Stimulated activated CD8-positive, alpha-beta memory T cell treated with anti-CD3 and anti-CD28 coated beads, Interleukin-15, amount 100 ng/mL, for 4 hours (primary cell): ENCODE results near the gene C11orf16.
"Not testable (repeated sequence)": the region's sequence is repeated elsewhere in the genome, so short reads cannot be mapped to it uniquely, and the experiment has no call there.

ENCODE experiments used
- DNase-seq, 2 donors: peaks; one replicate each; pipeline ENCODE4 v3.0.0-alpha.2; 2020; ENCODE audit warnings: low read depth in 2 of 2

C11orf16 gene

DNA sequence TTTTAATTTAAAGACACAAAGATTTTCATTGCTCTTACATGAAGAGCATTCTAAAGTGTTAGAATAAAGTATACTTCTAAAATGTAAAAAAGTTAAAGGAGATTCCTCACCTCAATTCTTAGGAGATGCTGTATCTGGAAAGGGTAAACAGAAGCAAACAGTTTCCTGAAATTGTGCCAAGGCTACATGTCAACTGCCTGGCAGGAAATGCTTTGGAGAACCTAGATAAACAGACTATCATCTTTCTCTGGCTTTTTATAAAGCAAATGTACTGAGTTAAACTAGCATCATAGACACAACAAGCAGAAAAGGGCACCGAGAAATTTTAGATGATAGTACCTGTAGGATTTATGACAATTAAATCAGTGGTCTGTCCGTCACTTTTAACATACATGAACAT lies 46.4 kb downstream of the C11orf16 start:
- DNase-seq = no peak

DNA sequence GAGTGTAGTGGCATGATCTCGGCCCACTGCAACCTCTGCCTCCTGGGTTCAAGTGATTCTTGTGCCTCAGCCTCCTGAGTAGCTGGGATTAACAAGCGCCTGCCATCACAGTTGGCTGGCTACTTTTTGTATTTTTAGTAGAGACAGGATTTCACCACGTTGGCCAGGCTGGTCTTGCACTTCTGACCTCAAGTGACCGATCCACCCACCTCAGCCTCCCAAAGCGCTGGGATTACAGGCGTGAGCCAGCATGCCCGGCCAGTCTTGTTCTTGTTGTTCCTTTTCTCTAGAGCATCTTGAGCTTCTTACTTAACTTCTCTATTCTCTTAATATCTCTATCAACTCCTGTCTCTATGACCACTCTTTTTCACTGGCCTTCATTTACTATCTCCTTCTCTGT lies 51.2 kb downstream of the C11orf16 start:
- not testable (repeated sequence) for DNase-seq

GRCh38 chr11:8878771-8879170 lies 54.0 kb downstream of the C11orf16 start:
- no peak for DNase-seq

DNA sequence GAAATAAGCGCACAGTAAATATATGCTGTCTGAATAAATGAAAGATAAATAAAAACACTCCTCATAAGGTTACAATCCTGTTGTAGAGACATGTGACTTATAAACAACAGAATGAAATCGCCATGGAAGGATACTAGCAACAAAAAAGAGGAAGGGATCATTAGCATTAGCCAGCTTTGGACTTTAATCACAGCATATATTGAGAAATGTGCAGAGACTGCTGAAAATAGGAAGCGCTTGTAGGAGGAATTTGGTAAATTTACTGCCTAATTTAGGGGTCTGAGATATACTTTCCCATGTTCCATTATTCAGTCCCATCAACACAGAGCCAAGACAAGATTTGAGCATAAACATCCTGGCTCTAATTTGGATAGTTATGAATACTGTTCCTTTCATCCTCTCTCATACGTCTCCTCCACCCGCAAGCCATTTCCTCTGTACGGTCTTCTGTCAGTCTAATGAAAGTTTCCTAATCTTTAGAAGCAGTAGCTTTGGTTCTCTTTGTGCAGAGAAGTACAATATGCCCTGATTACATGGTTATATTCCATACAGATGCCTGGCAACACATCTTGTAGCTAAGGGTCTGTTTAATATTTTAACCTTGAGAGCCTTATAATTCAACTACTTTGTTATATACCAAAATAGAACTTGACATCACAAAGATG lies 58.9 kb downstream of the C11orf16 start:
- no peak for DNase-seq

GRCh38 chr11:8871962-8872361 lies 60.8 kb downstream of the C11orf16 start:
- DNase-seq = no peak

GRCh38 chr11:8871171-8871775 lies 61.5 kb downstream of the C11orf16 start:
- DNase-seq = no peak

DNA sequence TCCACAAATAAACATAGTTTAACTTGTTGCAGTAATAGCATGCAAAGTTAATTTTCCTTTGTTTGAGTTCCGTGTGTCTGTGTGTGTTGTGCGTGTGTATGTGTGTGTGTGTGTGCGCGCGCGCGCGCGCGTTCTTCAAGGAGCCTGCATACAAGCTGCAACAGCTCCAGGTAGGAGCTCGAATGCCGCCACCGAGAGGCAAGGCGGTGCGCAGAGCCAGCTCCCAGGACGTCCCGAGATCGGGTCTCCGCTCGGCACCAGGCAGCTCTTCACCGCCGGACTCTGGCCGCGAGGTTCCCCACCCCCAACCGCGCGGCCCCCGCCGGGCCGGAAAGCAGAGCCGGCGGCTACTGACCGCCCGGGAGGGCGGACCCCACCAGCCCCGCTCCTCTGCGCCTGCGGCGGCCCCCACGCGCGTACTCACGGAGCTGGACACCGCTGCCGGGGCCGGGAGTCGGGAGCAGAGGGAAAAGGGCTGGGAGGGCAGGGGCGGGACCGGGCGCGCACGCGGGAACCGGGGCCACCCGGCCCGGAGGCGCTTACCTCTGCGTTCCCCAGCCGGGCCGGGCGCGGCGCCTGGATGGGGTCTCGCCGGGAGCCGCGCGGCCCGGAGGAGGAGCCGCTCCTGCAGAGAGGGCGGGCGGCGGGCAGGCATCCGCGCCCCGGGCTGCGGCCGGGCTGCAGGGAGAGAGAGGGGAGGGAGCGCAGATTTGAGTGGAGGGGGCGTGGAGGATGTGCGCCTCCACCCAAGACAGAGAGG lies 62.2 kb downstream of the C11orf16 start:
- DNase-seq = no peak
